HG02938 (cell line): ENCODE results near the gene KRTAP10-8.
"Not testable (repeated sequence)": the region's sequence is repeated elsewhere in the genome, so short reads cannot be mapped to it uniquely, and the experiment has no call there.

Experiments used
- ATAC-seq: cut with Tn5 transposase; IDR thresholded peaks from one replicate; pipeline ENCODE4 v1.9.1; 2021; ENCODE audit warnings: mild to moderate bottlenecking, moderate library complexity; ENCODE audit not compliant: unreplicated experiment

The KRTAP10-8 gene

GRCh38 chr21:44598061-44598460 lies 13.8 kb upstream of the KRTAP10-8 start:
- ATAC-seq: no peak

GRCh38 chr21:44599264-44600029 lies 12.4 kb upstream of the KRTAP10-8 start:
- no peak for ATAC-seq

- ATAC-seq: not testable (repeated sequence)
Observed at GRCh38 chr21:44600118-44600978, 11.5 kb upstream of the KRTAP10-8 start, which contains the start of gene KRTAP10-7. TSS of gene KRTAP10-7 (plus strand) at chr21:44600597. CDS start at chr21:44600622, 25 bp downstream.

DNA sequence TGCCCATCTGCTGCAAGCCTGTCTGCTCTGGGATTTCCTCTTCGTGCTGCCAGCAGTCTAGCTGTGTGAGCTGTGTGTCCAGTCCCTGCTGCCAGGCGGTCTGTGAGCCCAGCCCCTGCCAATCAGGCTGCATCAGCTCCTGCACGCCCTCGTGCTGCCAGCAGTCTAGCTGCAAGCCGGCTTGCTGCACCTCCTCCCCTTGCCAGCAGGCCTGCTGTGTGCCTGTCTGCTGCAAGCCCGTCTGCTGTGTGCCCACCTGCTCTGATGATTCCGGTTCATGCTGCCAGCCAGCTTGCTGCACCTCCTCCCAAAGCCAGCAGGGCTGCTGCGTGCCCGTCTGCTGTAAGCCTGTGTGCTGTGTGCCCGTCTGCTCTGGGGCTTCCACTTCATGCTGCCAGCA lies 10.8 kb upstream of the KRTAP10-8 start:
- not testable (repeated sequence) for ATAC-seq

GRCh38 chr21:44601596-44602462 lies 10.1 kb upstream of the KRTAP10-8 start:
- no peak for ATAC-seq

DNA sequence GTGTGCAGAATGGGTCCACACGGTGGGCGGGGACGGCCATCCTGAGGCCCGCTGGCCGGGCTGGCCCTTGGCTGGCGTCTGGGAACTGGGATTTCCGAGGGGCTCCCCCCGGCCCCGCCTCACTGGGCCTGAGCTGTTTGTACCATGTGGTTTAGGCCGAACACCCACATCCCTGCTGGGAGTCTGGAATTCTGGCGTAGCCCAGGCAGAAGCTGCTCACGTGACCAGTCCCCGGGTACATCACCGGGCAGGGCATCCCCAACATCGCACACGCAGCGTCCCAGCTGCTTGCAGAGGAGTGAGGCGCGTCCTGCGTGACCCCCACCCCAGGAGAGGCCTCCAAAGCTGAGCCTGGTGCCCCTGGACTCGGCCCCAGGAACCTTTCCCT lies 9.4 kb upstream of the KRTAP10-8 start:
- no peak for ATAC-seq

GRCh38 chr21:44603109-44603875 lies 8.6 kb upstream of the KRTAP10-8 start:
- ATAC-seq: no peak

DNA sequence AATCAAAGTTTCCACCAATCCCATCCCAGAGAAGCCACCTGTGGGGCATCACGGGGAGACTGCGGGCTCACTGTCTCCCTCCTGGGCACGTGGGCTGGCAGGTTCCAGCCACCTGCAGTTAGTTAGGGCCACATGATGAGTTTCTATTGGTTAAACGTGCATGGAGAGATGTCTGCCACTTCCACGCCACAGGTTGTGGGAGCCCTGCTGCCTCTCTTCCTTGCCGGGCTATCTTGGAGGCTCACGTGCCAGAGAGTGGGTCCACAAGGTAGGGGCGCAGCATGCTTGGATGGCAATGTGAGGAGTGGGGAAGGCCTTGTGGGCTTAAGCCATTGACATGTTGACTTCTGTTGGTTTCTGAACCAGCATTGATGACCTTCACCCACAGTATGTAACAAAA lies 8.0 kb upstream of the KRTAP10-8 start:
- ATAC-seq: no peak

DNA sequence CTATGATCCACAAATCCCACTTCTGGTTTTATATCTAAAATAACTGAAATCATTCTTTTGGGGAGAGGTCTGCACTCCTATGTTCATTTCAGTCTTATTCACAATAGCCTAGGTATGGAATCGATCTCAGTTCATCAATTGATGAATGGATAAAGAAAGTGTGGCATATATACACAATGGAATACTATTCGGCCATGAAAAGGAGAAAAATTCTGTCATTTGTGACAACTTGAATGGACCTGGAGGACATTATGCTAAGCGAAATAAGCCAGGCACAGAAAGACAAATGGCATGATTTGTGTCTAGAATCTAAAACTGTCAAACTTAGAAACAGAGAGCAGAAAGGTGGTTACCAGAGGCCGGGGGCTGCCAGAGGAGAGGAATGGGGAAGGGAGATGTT lies 5.4 kb upstream of the KRTAP10-8 start:
- no peak for ATAC-seq

- ATAC-seq: no peak
Observed at GRCh38 chr21:44609193-44609592, 2.7 kb upstream of the KRTAP10-8 start.

DNA sequence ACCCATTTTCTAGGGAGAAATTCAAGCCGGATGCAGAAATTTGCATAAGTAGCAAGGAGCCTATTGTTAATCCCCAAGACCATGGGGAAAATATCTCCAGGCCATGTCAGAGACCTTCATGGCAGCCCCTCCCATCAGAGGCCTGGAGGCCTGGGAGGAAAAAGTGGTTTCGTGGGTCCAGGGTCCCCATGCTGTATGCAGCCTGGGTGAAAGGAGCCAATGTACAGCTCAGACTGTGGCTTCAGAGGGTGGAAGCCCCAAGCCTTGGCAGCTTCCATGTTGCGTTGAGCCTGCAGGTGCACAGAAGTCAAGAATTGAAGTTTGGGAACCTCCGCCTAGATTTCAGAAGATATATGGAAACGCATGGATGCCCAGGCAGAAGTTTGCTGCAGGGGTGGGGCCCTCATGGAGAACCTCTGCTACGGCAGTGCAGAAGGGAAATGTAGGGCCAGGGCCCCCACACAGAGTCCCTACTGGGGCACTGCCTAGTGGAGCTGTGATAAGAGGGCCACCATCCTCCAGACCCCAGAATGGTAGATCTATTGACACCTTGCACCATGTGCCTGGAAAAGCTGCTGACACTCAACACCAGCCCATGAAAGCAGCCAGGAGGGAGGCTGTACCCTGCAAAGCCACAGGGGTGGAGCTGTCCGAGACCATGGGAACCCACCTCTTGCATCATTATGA lies 1.6 kb upstream of the KRTAP10-8 start:
- ATAC-seq: not testable (repeated sequence)

DNA sequence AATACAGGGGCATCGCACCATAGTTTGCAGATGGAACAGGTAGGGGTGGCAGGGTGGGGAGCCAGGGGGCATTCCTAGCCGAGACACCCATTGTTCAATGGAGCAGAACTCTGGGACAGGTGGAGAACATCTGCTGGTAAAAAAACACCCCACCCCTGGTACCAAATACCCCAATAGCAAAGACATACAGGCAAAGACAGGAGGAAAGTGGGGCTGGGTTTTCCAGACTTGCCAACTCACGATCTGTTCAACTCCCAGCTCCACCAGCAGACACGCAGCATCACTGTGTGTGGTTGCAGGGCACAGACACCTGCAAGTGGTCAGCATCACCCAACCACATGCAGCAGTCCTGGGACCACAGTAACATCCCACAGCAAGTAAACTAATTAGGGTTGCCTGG lies 328 bp upstream of the KRTAP10-8 start:
- ATAC-seq: no peak

- no peak for ATAC-seq
Observed at GRCh38 chr21:44612669-44613229, 870 bp downstream of the KRTAP10-8 start.

DNA sequence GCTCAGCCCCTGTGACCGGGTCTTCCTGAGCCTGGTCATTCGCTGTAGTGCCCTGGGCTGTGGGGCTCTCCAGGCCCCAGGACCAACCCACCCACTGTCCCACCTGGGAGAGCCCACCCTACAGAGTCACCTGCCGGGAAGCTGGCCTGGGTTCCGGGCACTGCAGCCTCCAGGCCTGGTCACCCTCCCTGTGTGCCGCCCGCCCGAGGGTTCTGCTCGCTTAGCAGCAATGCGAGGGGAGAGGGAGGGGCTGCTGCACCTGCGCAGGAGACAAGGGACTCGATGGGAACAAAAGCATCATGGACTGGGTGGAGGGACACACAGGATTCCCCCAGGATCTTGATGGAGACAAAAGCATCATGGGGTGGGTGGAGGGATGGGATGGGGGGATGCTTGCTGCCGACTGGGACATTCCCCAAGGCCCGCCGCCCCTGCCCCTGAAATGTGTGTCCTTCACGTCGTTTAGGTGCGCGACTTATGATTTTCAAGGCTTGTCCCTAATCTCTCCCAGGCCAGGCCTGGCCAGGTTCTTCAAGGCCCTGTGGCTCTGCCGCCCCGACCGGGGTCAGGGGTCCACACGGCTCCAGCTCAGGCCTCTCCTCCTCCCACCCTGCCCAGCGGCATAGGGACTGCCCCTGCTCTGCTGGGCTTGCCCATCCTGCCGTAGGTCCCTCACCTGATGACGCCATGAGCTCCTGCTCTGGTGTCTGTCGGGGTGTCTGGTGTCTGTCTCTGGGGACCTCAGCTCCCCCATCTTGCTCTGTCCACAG lies 1.7 kb downstream of the KRTAP10-8 start:
- no peak for ATAC-seq

DNA sequence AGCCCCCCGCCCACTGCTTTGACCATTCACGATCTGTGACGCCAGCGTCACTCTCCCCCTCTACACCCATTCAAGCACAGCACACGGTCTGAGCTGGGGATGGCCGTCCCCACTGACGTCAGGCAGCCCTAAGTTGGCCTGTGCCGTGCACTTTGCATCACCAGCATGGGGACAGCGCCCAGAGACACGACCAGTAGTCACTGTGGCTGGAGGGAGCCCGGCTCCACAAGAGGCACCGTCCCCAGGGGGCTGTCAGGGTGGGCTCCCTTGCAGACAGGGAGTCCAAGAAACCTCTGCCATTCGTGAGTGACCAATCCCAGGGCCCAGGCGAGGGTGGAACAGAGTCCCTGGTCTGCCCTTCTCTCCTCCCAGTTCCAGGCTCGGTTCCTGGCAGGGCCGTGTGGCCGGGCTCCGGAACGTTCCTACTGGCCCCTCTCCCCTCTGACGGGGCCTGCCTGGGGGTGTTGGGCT lies 2.3 kb downstream of the KRTAP10-8 start:
- no peak for ATAC-seq

DNA sequence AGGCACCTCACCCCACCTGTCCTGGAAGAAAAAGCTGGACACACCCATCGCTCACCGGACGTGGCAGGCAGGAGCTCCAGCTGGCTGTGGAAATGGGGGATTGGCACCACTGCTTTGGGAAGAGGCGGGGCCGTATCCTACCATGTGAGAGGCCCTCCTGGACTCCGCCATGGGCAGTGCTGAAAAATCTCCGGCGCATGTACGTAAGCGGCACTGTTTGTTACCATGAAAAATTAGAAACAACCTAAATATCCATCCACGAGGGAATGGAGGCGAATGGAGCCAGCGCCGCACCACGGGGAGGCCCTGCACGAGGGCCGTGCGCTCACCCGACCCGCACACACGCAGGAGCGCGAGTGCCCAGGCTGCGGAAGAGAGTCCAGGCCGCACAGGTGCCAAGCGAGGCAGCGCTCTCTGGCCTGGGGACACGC lies 3.1 kb downstream of the KRTAP10-8 start:
- ATAC-seq: no peak

DNA sequence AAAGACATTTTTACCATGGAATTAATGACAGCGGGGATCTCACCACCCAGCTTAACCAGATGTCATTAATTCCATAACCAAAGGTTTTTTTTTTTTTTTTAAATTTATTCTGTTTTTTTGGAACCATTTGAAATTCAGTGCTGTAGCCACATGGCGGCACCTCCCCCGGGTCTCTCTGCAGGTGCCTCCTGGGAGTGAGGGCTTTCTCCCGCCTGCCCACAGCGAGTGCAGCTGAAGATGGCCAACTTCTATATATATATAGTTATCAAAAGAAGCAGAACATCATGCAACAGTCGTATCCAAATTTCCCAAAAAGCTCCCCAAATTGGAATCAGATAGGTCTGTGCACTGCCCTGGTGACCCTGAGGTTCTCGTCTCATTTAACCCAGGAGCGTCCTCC lies 3.6 kb downstream of the KRTAP10-8 start:
- ATAC-seq: no peak

DNA sequence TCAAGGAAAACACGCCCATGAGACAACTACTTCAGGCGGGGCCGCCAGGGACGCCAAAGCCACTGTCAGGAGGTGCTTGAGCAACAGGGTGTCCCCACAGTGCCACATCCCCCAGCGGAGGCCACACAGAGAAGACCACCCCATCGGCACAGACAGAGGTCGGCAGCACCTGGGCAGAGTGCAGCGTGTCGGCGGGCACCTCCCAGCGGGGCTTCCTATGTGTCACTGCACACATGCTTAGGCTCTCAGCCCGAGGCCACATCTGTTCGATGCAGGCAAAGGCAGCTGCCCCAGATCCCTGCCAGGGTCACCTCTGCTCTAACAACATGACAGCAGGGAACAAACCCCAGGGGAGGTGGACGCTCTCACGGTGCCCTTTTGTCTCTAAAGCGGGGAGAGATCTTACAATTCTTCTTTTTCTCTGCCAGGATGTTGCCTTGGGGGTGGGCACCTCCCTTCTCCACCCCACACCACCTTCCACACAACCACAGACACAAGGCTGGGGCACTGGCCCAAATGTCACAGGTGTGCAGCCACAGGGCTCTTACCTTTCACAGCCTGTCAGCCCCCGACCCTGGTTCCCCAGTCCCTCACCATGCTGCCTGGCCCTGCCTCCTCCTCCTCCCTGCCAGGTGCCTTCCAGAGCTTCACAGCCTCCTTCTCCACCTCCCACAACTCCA lies 4.2 kb downstream of the KRTAP10-8 start:
- no peak for ATAC-seq
